ENCODE measurements around the gene POLR3F. TPM values are rescaled to one million over a fixed set of nuclear protein-coding genes. Genes with fewer than 3 reads are reported as not detected.

Gene POLR3F
- 4.2 and 7.8 TPM in 2 replicates for total RNA-seq (2014; rRNA removed; shearing (Covaris generic); ENCODE audit: low replicate concordance)

- DNase-seq (ENCODE audit: low read depth): peak; percentile 98
- in situ Hi-C loops (cut with HindIII; ENCODE audit: low pct_unique_long_range_greater_than_20kb, low sequenced_read_pairs): no loop called here
These were observed at the start of gene POLR3F, which contains the start of gene DZANK1 for GRCh38 chr20:18466894-18467730. POLR3F (plus strand) TSS chr20:18467390; CDS start chr20:18467507, 117 bp downstream. DZANK1 (minus strand) TSS chr20:18467030; CDS start chr20:18465358, 1,672 bp downstream.

GRCh38 chr20:18421608-18422007 lies 45.6 kb upstream of the POLR3F start:
- in situ Hi-C loops (cut with HindIII; ENCODE audit: low pct_unique_long_range_greater_than_20kb, low sequenced_read_pairs): no loop called here
- DNase-seq (ENCODE audit: low read depth): no peak

- no peak for DNase-seq (ENCODE audit: low read depth)
- in situ Hi-C loops (cut with HindIII; ENCODE audit: low pct_unique_long_range_greater_than_20kb, low sequenced_read_pairs): no loop called here
These were observed 40.0 kb upstream of the POLR3F start for GRCh38 chr20:18427214-18427613.

- peak; percentile 74 for DNase-seq (ENCODE audit: low read depth)
- in situ Hi-C loops (cut with HindIII; ENCODE audit: low pct_unique_long_range_greater_than_20kb, low sequenced_read_pairs): no loop called here
These were observed 38.6 kb upstream of the POLR3F start for GRCh38 chr20:18428490-18429173.

GRCh38 chr20:18430172-18430826 lies 36.9 kb upstream of the POLR3F start:
- DNase-seq (ENCODE audit: low read depth): no peak
- in situ Hi-C loops (cut with HindIII; ENCODE audit: low pct_unique_long_range_greater_than_20kb, low sequenced_read_pairs): no loop called here

GRCh38 chr20:18431206-18431605 lies 36.0 kb upstream of the POLR3F start:
- no peak for DNase-seq (ENCODE audit: low read depth)
- in situ Hi-C loops (cut with HindIII; ENCODE audit: low pct_unique_long_range_greater_than_20kb, low sequenced_read_pairs): no loop called here

- in situ Hi-C loops (cut with HindIII; ENCODE audit: low pct_unique_long_range_greater_than_20kb, low sequenced_read_pairs): no loop called here
- no peak for DNase-seq (ENCODE audit: low read depth)
These were observed 30.3 kb upstream of the POLR3F start for GRCh38 chr20:18436847-18437246.

GRCh38 chr20:18440403-18440802 lies 26.8 kb upstream of the POLR3F start:
- DNase-seq (ENCODE audit: low read depth): no peak
- in situ Hi-C loops (cut with HindIII; ENCODE audit: low pct_unique_long_range_greater_than_20kb, low sequenced_read_pairs): no loop called here

- in situ Hi-C loops (cut with HindIII; ENCODE audit: low pct_unique_long_range_greater_than_20kb, low sequenced_read_pairs): no loop called here
- no peak for DNase-seq (ENCODE audit: low read depth)
These were observed 23.3 kb upstream of the POLR3F start for GRCh38 chr20:18443886-18444285.

- in situ Hi-C loops (cut with HindIII; ENCODE audit: low pct_unique_long_range_greater_than_20kb, low sequenced_read_pairs): no loop called here
- no peak for DNase-seq (ENCODE audit: low read depth)
These were observed 10.6 kb upstream of the POLR3F start for GRCh38 chr20:18456600-18456999.

- DNase-seq (ENCODE audit: low read depth): peak; percentile 79
- in situ Hi-C loops (cut with HindIII; ENCODE audit: low pct_unique_long_range_greater_than_20kb, low sequenced_read_pairs): no loop called here
These were observed 1.5 kb upstream of the POLR3F start for GRCh38 chr20:18465536-18466200.

GRCh38 chr20:18466574-18466893 lies 656 bp upstream of the POLR3F start:
- in situ Hi-C loops (cut with HindIII; ENCODE audit: low pct_unique_long_range_greater_than_20kb, low sequenced_read_pairs): no loop called here
- DNase-seq (ENCODE audit: low read depth): no peak

- in situ Hi-C loops (cut with HindIII; ENCODE audit: low pct_unique_long_range_greater_than_20kb, low sequenced_read_pairs): no loop called here
These were observed 10.0 kb downstream of the POLR3F start for GRCh38 chr20:18477218-18477617.

GRCh38 chr20:18477821-18478220 lies 10.6 kb downstream of the POLR3F start:
- in situ Hi-C loops (cut with HindIII; ENCODE audit: low pct_unique_long_range_greater_than_20kb, low sequenced_read_pairs): no loop called here
- DNase-seq (ENCODE audit: low read depth): no peak

More at GRCh38 chr20:18477218-18477617, 10.0 kb downstream of the POLR3F start:
- no peak for DNase-seq (ENCODE audit: low read depth)

GRCh38 chr20:18481596-18481995 lies 14.4 kb downstream of the POLR3F start:
- in situ Hi-C loops (cut with HindIII; ENCODE audit: low pct_unique_long_range_greater_than_20kb, low sequenced_read_pairs): no loop called here

GRCh38 chr20:18488301-18488700 lies 21.1 kb downstream of the POLR3F start:
- DNase-seq (ENCODE audit: low read depth): no peak
- in situ Hi-C loops (cut with HindIII; ENCODE audit: low pct_unique_long_range_greater_than_20kb, low sequenced_read_pairs): no loop called here

More at GRCh38 chr20:18481596-18481995, 14.4 kb downstream of the POLR3F start:
- no peak for DNase-seq (ENCODE audit: low read depth)

- in situ Hi-C loops (cut with HindIII; ENCODE audit: low pct_unique_long_range_greater_than_20kb, low sequenced_read_pairs): no loop called here
- no peak for DNase-seq (ENCODE audit: low read depth)
These were observed 28.9 kb downstream of the POLR3F start for GRCh38 chr20:18496042-18496441.

- peak; percentile 77 for DNase-seq (ENCODE audit: low read depth)
- in situ Hi-C loops (cut with HindIII; ENCODE audit: low pct_unique_long_range_greater_than_20kb, low sequenced_read_pairs): no loop called here
These were observed 29.8 kb downstream of the POLR3F start, which contains the start of gene RBBP9 for GRCh38 chr20:18496740-18497592. RBBP9 (minus strand) TSS chr20:18497225; CDS start chr20:18497167, 58 bp downstream.
